ENCODE measurements around the gene WDR19. TPM values are rescaled to one million over a fixed set of nuclear protein-coding genes. Genes with fewer than 3 reads are reported as not detected.

WDR19 gene
- total RNA-seq, 1 donor from 2014 or later, result 45.9 TPM

GRCh38 chr4:39303871-39304270 is 121.5 kb downstream of the WDR19 start:
- H3K4me3 Mint-ChIP-seq (ENCODE audit: unreplicated experiment), result no peak overlapping the region
- no peak overlapping the region for H3K27ac Mint-ChIP-seq (ENCODE audit: unreplicated experiment)
- no peaks in the 10 kb centered on the region for H3K9me3 Mint-ChIP-seq (ENCODE audit: unreplicated experiment)
- no peak for DNase-seq (ENCODE audit: extremely low spot score, unreplicated experiment)
- H3K27me3 Mint-ChIP-seq (ENCODE audit: unreplicated experiment), result no peaks in the 10 kb centered on the region
- H3K4me1 Mint-ChIP-seq (ENCODE audit: unreplicated experiment), result peaks cover 12% of the 10 kb centered on the region
- TF ChIP-seq, protein P1, sequence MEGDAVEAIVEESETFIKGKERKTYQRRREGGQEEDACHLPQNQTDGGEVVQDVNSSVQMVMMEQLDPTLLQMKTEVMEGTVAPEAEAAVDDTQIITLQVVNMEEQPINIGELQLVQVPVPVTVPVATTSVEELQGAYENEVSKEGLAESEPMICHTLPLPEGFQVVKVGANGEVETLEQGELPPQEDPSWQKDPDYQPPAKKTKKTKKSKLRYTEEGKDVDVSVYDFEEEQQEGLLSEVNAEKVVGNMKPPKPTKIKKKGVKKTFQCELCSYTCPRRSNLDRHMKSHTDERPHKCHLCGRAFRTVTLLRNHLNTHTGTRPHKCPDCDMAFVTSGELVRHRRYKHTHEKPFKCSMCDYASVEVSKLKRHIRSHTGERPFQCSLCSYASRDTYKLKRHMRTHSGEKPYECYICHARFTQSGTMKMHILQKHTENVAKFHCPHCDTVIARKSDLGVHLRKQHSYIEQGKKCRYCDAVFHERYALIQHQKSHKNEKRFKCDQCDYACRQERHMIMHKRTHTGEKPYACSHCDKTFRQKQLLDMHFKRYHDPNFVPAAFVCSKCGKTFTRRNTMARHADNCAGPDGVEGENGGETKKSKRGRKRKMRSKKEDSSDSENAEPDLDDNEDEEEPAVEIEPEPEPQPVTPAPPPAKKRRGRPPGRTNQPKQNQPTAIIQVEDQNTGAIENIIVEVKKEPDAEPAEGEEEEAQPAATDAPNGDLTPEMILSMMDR (IDR thresholded peaks at IDR 0.05), result no peak
- H3K36me3 Mint-ChIP-seq (ENCODE audit: unreplicated experiment), result peaks cover 47% of the 10 kb centered on the region

- Mint-ChIP-seq H3K9me3 (ENCODE audit: unreplicated experiment) (no peaks in the 10 kb centered on the region), H3K27ac (ENCODE audit: unreplicated experiment) (no peak overlapping the region), H3K4me3 (ENCODE audit: unreplicated experiment) (no peak overlapping the region), H3K4me1 (ENCODE audit: unreplicated experiment) (peaks cover 13% of the 10 kb centered on the region), H3K27me3 (ENCODE audit: unreplicated experiment) (no peaks in the 10 kb centered on the region), H3K36me3 (ENCODE audit: unreplicated experiment) (peaks cover 46% of the 10 kb centered on the region)
- DNase-seq (ENCODE audit: extremely low spot score, unreplicated experiment), result no peak
- TF ChIP-seq, protein P1 (IDR thresholded peaks at IDR 0.05), result no peak
Observed at GRCh38 chr4:39304651-39305050, 122.3 kb downstream of the WDR19 start.

- Mint-ChIP-seq H3K4me3 (ENCODE audit: unreplicated experiment) (no peak overlapping the region), H3K4me1 (ENCODE audit: unreplicated experiment) (peaks cover 13% of the 10 kb centered on the region), H3K27me3 (ENCODE audit: unreplicated experiment) (no peaks in the 10 kb centered on the region), H3K9me3 (ENCODE audit: unreplicated experiment) (no peaks in the 10 kb centered on the region), H3K27ac (ENCODE audit: unreplicated experiment) (no peak overlapping the region), H3K36me3 (ENCODE audit: unreplicated experiment) (peaks cover 43% of the 10 kb centered on the region)
- TF ChIP-seq, protein P1 (IDR thresholded peaks at IDR 0.05), result no peak
- DNase-seq (ENCODE audit: extremely low spot score, unreplicated experiment), result no peak
Observed at GRCh38 chr4:39305912-39306677, 123.8 kb downstream of the WDR19 start.

GRCh38 chr4:39308611-39309010 is 126.3 kb downstream of the WDR19 start:
- peaks cover 13% of the 10 kb centered on the region for H3K4me1 Mint-ChIP-seq (ENCODE audit: unreplicated experiment)
- no peak overlapping the region for H3K4me3 Mint-ChIP-seq (ENCODE audit: unreplicated experiment)
- H3K27ac Mint-ChIP-seq (ENCODE audit: unreplicated experiment), result no peak overlapping the region
- no peak for DNase-seq (ENCODE audit: extremely low spot score, unreplicated experiment)
- H3K36me3 Mint-ChIP-seq (ENCODE audit: unreplicated experiment), result peaks cover 44% of the 10 kb centered on the region
- H3K9me3 Mint-ChIP-seq (ENCODE audit: unreplicated experiment), result no peaks in the 10 kb centered on the region
- TF ChIP-seq, protein P1 (IDR thresholded peaks at IDR 0.05), result no peak
- H3K27me3 Mint-ChIP-seq (ENCODE audit: unreplicated experiment), result no peaks in the 10 kb centered on the region

GRCh38 chr4:39312816-39313215 is 130.5 kb downstream of the WDR19 start:
- peaks cover 3% of the 10 kb centered on the region for H3K4me1 Mint-ChIP-seq (ENCODE audit: unreplicated experiment)
- DNase-seq (ENCODE audit: extremely low spot score, unreplicated experiment), result no peak
- H3K4me3 Mint-ChIP-seq (ENCODE audit: unreplicated experiment), result no peak overlapping the region
- peaks cover 39% of the 10 kb centered on the region for H3K36me3 Mint-ChIP-seq (ENCODE audit: unreplicated experiment)
- TF ChIP-seq, protein P1 (IDR thresholded peaks at IDR 0.05), result no peak
- H3K27ac Mint-ChIP-seq (ENCODE audit: unreplicated experiment), result no peak overlapping the region
- H3K27me3 Mint-ChIP-seq (ENCODE audit: unreplicated experiment), result no peaks in the 10 kb centered on the region
- H3K9me3 Mint-ChIP-seq (ENCODE audit: unreplicated experiment), result no peaks in the 10 kb centered on the region

All from osteocyte (in vitro differentiated cells).